ENCODE data around the gene SNAPC4. TPM values are rescaled to one million over a fixed set of nuclear protein-coding genes. Genes with fewer than 3 reads are reported as not detected.
A peak's percentile ranks its signal among the peaks of the same experiment; 100 is the strongest.

Gene SNAPC4
- total and polyA plus RNA-seq, 7 donors, result 1.4 to 10.8 (median 5.0) TPM

GRCh38 chr9:136412962-136413361 is 13.0 kb upstream of the SNAPC4 start:
- Histone ChIP-seq H3K27ac (no peak overlapping the region), H3K36me3 (peaks cover 27 to 56% (median 47%) of the 10 kb centered on the region in 4 donors)

GRCh38 chr9:136411378-136411777 is 11.4 kb upstream of the SNAPC4 start:
- Histone ChIP-seq H3K27me3 (no peaks in the 10 kb centered on the region), H3K4me3 (peak overlapping the region; percentile 80 to 98 (median 95)), H3K9me3 (no peaks in the 10 kb centered on the region), H3K4me1 (peaks cover 0 to 28% (median 23%) of the 10 kb centered on the region in 4 donors), H3K36me3 (peaks cover 15 to 56% (median 42%) of the 10 kb centered on the region in 4 donors), H3K27ac (peak overlapping the region in 1 of 4 donors; percentile 85)
- intact Hi-C loops (cut with DNase I), result loop anchor here (5.0 kb wide), 1 partner anchor 71 kb away; the partner anchor contains the start of gene SEC16A
- WGBS, 2 donors, result 14 to 52% methylated on average over 4 of the region's 4 CpGs
- TF ChIP-seq CTCF (IDR thresholded peaks at IDR 0.05) (no peak), POLR2A (IDR thresholded peaks at IDR 0.05) (no peak), EP300 (IDR thresholded peaks at IDR 0.05) (no peak), POLR2AphosphoS5 (IDR thresholded peaks at IDR 0.05) (no peak)
- DNase-seq, result no peak

More at GRCh38 chr9:136412962-136413361, 13.0 kb upstream of the SNAPC4 start:
- no peak for DNase-seq
- WGBS, 2 donors, result 82 to 83% methylated on average over 9 of the region's 9 CpGs
- intact Hi-C loops (cut with DNase I), result loop anchor here (5.0 kb wide), 1 partner anchor 69 kb away; the partner anchor contains the start of gene SEC16A
- Histone ChIP-seq H3K4me3 (no peak overlapping the region), H3K27me3 (no peaks in the 10 kb centered on the region), H3K9me3 (no peaks in the 10 kb centered on the region), H3K4me1 (peaks cover 0 to 28% (median 23%) of the 10 kb centered on the region in 4 donors)
- TF ChIP-seq EP300 (IDR thresholded peaks at IDR 0.05) (no peak), CTCF (IDR thresholded peaks at IDR 0.05) (no peak), POLR2AphosphoS5 (IDR thresholded peaks at IDR 0.05) (no peak), POLR2A (IDR thresholded peaks at IDR 0.05) (no peak)

GRCh38 chr9:136410500-136411287 is 10.7 kb upstream of the SNAPC4 start, which contains the start of the genes ENTR1 and PMPCA:
Gene ENTR1, minus strand, starts transcription at chr9:136410614. Its CDS starts 217 bp downstream, at chr9:136410397.
Gene PMPCA, plus strand, starts transcription at chr9:136410658. Its CDS starts 11 bp downstream, at chr9:136410669.
- Histone ChIP-seq H3K27me3 (no peaks in the 10 kb centered on the region), H3K9me3 (no peaks in the 10 kb centered on the region), H3K4me1 (peaks cover 0 to 28% (median 23%) of the 10 kb centered on the region in 4 donors), H3K27ac (peak within 1 kb of the TSS; percentile 85 to 89 (median 88)), H3K36me3 (peaks cover 9 to 56% (median 42%) of the 10 kb centered on the region in 4 donors), H3K4me3 (peak within 1 kb of the TSS; percentile 80 to 98 (median 95))
- DNase-seq, result peak; percentile 96
- intact Hi-C loops (cut with DNase I), result loop anchor here (5.0 kb wide), 1 partner anchor 72 kb away; the partner anchor contains the start of gene SEC16A
- TF ChIP-seq POLR2AphosphoS5 (IDR thresholded peaks at IDR 0.05), result peak; percentile 96 to 99 (median 98)
- TF ChIP-seq EP300 (IDR thresholded peaks at IDR 0.05), result peak in 1 of 4 donors; percentile 6
- peak; percentile 85 to 93 for TF ChIP-seq POLR2A (IDR thresholded peaks at IDR 0.05)
- TF ChIP-seq CTCF (IDR thresholded peaks at IDR 0.05), result no peak
- WGBS, 2 donors, result 1% methylated on average over 83 of the region's 83 CpGs

GRCh38 chr9:136409557-136410455 is 9.8 kb upstream of the SNAPC4 start:
- no peak for DNase-seq
- Histone ChIP-seq H3K36me3 (peaks cover 13 to 56% (median 44%) of the 10 kb centered on the region in 4 donors), H3K27me3 (no peaks in the 10 kb centered on the region), H3K4me3 (peak overlapping the region; percentile 61 to 98 (median 88)), H3K27ac (peak overlapping the region; percentile 72 to 89 (median 82)), H3K9me3 (no peaks in the 10 kb centered on the region), H3K4me1 (peaks cover 0 to 28% (median 23%) of the 10 kb centered on the region in 4 donors)
- TF ChIP-seq CTCF (IDR thresholded peaks at IDR 0.05) (no peak), POLR2AphosphoS5 (IDR thresholded peaks at IDR 0.05) (no peak), EP300 (IDR thresholded peaks at IDR 0.05) (no peak), POLR2A (IDR thresholded peaks at IDR 0.05) (no peak)
- WGBS, 2 donors, result 10 to 12% methylated on average over 71 of the region's 71 CpGs
- intact Hi-C loops (cut with DNase I), result loop anchor here (5.0 kb wide), 1 partner anchor 72 kb away; the partner anchor contains the start of gene SEC16A

Measured in sigmoid colon (tissue), 7 donors.